Body of pancreas (tissue), 4 donors: Measurements from ENCODE around the gene PTK7. TPM values are rescaled to one million over a fixed set of nuclear protein-coding genes. Genes with fewer than 3 reads are reported as not detected.

Experiments used
- ATAC-seq: fragments of 150-250 bp; one replicate; pipeline ENCODE4 v1.9.1; 2016
- DNase-seq, 4 donors: peaks; one replicate each; pipeline ENCODE4 v3.0.0-alpha.2; 2019
- H3K27ac ChIP-seq, 4 donors: fragments of 200-600 bp; sonication (generic); 1 replicate in 3 of 4; 2 replicates in 1 of 4; pipeline versions ENCODE4 v1.5.1 to v1.6.1; 2016 to 2019; ENCODE audit warnings: mild to moderate bottlenecking in 1 of 4, mixed read lengths in 1 of 4, moderate library complexity in 1 of 4
- H3K27me3 ChIP-seq, 2 donors: fragments of 200-600 bp; sonication (generic); one replicate each; pipeline ENCODE4 v1.6.0; 2016; ENCODE audit warnings: mild to moderate bottlenecking in 1 of 2
- H3K36me3 ChIP-seq, 2 donors: fragments of 200-600 bp; sonication (generic); replicated peaks in 1 of 2; 2 replicates each; pipeline ENCODE4 v1.5.1; 2016; ENCODE audit warnings: low read depth in 2 of 2; ENCODE audit not compliant: insufficient read depth in 1 of 2
- H3K4me1 ChIP-seq: fragments of 200-600 bp; sonication (generic); one replicate; pipeline ENCODE4 v1.6.0; 2016
- H3K4me3 ChIP-seq, 2 donors: fragments of 200-600 bp; sonication (generic); 1 replicate in 1 of 2; 2 replicates in 1 of 2; pipeline ENCODE4 v1.5.1; 2016 to 2019
- H3K9me3 ChIP-seq, 3 donors: fragments of 200-600 bp; sonication (generic); 1 replicate in 2 of 3; 2 replicates in 1 of 3; pipeline ENCODE4 v1.5.1; 2016
- POLR2A ChIP-seq, 3 donors: fragments of 450-650 bp; IDR thresholded peaks; one replicate each; pipeline ENCODE4 v1.6.1; 2016; ENCODE audit warnings: antibody characterized with exemption in 3 of 3, mild to moderate bottlenecking in 2 of 3
- WGBS, 2 donors: methylation state at CpG; one replicate each; pipeline ENCODE4 v1.1.5; 2017; 5-methylcytosine and 5-hydroxymethylcytosine counted together
- intact Hi-C: fragments of 100-400 bp; cut with DNase I; formaldehyde crosslinking; loops from one replicate; pipeline ENCODE4 v1.15.1; 2023
- total RNA-seq, 2 donors: library from RNA; depleted of rRNA; stranded (reverse); fragments of >200 nt; gene quantifications; one replicate each; pipeline ENCODE4 v1.1.0, GENCODE V29; 2016
- TF ChIP-seq, protein P1 (sequence below), 7 experiments: fragments of 450-650 bp in 4 of 7; fragments of 200-600 bp in 3 of 7; sonication (generic) in 3 of 7; IDR thresholded peaks; one replicate each; pipeline ENCODE4 v1.5.1; 2016 to 2019; ENCODE audit warnings: antibody characterized with exemption in 7 of 7

The PTK7 gene
- 10 to 100 TPM; 26.4 to 28.0 TPM for total RNA-seq

DNA sequence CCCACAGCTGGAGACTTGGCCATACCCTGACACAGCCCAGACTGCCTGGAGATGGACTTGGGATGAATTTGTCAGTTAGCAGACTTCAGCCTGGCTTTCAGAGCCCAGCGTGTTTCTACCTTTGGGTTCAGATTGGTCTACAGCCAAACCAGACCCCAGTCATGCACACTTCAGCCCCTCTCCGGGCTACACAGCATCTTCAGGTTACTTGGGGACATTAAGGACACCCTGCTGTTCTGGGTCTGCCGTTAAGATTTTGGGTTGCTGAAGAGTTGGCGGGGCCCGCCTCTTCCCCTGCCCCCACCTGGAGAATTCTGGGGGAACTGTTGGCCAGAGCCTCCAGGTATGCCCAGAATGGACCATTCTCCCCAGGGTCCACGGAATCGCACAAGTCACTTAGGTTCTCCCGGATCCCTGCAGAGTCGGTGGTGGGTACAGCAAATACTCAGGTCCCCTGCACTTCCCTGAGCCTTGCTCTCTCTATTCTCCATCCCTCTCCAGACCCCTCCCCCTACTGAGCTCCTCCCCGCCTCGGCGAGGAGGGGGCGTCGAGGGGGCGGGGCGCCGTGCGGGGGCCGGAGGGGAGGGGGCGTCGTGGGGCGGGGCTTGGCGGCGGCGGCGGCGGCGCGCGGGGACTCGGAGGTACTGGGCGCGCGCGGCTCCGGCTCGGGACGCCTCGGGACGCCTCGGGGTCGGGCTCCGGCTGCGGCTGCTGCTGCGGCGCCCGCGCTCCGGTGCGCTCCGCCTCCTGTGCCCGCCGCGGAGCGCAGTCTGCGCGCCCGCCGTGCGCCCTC, at the start of gene PTK7:
Gene PTK7, plus strand, starts transcription at position 645 of the 794 bp plus-strand sequence. CDS start 175 bp downstream, outside the sequence.
- Histone ChIP-seq H3K36me3 (peaks cover 0 to 3% of the 10 kb centered on the region in 2 donors), H3K4me3 (peak within 1 kb of the TSS; percentile 51 to 62), H3K27me3 (no peaks in the 10 kb centered on the region), H3K4me1 (peaks cover 15% of the 10 kb centered on the region), H3K9me3 (no peaks in the 10 kb centered on the region), H3K27ac (peak within 1 kb of the TSS in 3 of 4 donors; percentile 50 to 72 (median 56))
- no peak for TF ChIP-seq POLR2A (IDR thresholded peaks at IDR 0.05)
- TF ChIP-seq, protein P1, sequence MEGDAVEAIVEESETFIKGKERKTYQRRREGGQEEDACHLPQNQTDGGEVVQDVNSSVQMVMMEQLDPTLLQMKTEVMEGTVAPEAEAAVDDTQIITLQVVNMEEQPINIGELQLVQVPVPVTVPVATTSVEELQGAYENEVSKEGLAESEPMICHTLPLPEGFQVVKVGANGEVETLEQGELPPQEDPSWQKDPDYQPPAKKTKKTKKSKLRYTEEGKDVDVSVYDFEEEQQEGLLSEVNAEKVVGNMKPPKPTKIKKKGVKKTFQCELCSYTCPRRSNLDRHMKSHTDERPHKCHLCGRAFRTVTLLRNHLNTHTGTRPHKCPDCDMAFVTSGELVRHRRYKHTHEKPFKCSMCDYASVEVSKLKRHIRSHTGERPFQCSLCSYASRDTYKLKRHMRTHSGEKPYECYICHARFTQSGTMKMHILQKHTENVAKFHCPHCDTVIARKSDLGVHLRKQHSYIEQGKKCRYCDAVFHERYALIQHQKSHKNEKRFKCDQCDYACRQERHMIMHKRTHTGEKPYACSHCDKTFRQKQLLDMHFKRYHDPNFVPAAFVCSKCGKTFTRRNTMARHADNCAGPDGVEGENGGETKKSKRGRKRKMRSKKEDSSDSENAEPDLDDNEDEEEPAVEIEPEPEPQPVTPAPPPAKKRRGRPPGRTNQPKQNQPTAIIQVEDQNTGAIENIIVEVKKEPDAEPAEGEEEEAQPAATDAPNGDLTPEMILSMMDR (IDR thresholded peaks at IDR 0.05) = no peak
- intact Hi-C loops = no loop called here
- ATAC-seq (peak; percentile 71), DNase-seq (peak; percentile 39 to 71 (median 60))
- 5 to 73% methylated on average over 4 to 45 of the region's 60 CpGs for WGBS, 2 donors

DNA sequence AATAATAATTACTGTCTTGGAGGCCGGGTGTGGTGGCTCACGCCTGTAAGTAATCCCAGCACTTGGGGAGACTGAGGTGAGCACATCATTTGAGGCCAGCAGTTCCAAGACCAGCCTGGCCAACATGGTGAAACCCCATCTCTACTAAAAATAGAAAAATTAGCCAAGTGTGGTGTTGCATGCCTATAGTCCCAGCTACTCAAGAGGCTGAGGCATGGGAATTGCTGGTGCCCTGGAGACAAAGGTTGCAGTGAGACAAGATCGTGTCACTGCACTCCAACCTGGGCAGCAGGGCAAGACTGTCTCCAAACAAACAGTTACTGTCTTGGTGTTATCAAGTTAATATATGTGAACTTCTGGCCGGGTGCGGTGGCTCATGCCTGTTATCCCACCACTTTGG, 49.7 kb upstream of the PTK7 start:
- intact Hi-C loops = no loop called here
- Histone ChIP-seq H3K27ac (no peak overlapping the region), H3K9me3 (no peaks in the 10 kb centered on the region), H3K4me3 (no peak overlapping the region), H3K36me3 (peaks cover 13 to 28% of the 10 kb centered on the region in 2 donors), H3K4me1 (peaks cover 24% of the 10 kb centered on the region), H3K27me3 (no peaks in the 10 kb centered on the region)
- DNase-seq = no peak
- ATAC-seq = no peak
- WGBS, 2 donors = 90% methylated on average over 5 of the region's 5 CpGs
- TF ChIP-seq POLR2A (IDR thresholded peaks at IDR 0.05) = no peak
- TF ChIP-seq, protein P1 (IDR thresholded peaks at IDR 0.05) = no peak

DNA sequence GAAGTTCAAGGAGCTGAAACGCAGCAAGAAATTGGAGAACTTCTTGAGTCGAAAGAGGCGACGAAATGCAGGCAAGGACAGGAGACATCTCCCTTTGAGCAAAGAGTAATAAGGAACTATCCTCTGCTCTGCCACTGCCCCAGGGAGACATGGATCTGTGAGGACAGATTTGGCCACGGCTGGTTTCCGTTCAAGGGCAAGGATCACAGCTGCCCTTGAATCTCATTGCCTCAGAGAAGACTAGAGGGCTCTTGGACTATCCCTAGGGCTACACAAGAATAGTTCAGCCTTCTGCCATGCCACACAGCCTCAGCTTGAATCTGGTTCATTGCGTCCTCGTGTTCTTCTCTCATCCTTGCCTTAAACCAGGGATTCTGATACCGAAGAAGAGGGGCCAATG, 47.0 kb upstream of the PTK7 start:
- Histone ChIP-seq H3K4me3 (no peak overlapping the region), H3K27ac (no peak overlapping the region), H3K36me3 (peaks cover 13 to 28% of the 10 kb centered on the region in 2 donors), H3K4me1 (peaks cover 4% of the 10 kb centered on the region), H3K27me3 (no peaks in the 10 kb centered on the region), H3K9me3 (no peaks in the 10 kb centered on the region)
- DNase-seq = no peak
- no peak for ATAC-seq
- intact Hi-C loops = no loop called here
- WGBS, 2 donors = 81 to 84% methylated on average over 9 of the region's 9 CpGs
- no peak for TF ChIP-seq POLR2A (IDR thresholded peaks at IDR 0.05)
- TF ChIP-seq, protein P1 (IDR thresholded peaks at IDR 0.05) = no peak

DNA sequence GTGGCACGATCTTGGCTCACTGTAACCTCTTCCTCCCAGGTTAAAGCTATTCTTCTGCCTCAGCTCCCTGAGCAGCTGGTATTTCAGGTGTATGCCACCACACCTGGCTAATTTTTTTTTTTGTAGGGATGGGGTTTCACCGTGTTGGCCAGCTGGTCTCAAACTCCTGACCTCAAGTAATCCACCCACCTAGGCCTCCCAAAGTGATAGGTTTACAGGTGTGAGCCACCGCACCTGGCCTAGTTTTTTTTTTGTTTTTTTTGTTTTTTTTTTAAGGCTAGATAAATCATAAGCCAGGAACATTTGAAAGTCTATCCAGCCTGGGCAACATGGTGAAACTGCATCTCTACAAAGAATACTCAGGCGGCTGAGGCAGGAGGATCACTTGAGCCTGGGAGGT, 43.8 kb upstream of the PTK7 start:
- Histone ChIP-seq H3K27ac (no peak overlapping the region), H3K9me3 (no peaks in the 10 kb centered on the region), H3K4me3 (no peak overlapping the region), H3K36me3 (peaks cover 13 to 20% of the 10 kb centered on the region in 2 donors), H3K4me1 (no peaks in the 10 kb centered on the region), H3K27me3 (no peaks in the 10 kb centered on the region)
- intact Hi-C loops = no loop called here
- ATAC-seq (no peak), DNase-seq (no peak)
- 87 to 89% methylated on average over 4 of the region's 4 CpGs for WGBS, 2 donors
- no peak for TF ChIP-seq POLR2A (IDR thresholded peaks at IDR 0.05)
- TF ChIP-seq, protein P1 (IDR thresholded peaks at IDR 0.05) = no peak
